Ectodermal cell (in vitro differentiated cells): Measurements from ENCODE around the gene ELMO2.

Experiments
- H3K27ac ChIP-seq: 2 replicates; pipeline ENCODE4 v1.7.0; 2013; ENCODE audit warnings: mild to moderate bottlenecking, low read depth, low read length; ENCODE audit not compliant: insufficient read depth, poor library complexity, severe bottlenecking
- H3K27me3 ChIP-seq: 2 replicates; pipeline ENCODE4 v1.7.0; 2013; ENCODE audit warnings: mild to moderate bottlenecking, low read length; ENCODE audit not compliant: insufficient read depth, control insufficient read depth, poor library complexity, severe bottlenecking
- H3K36me3 ChIP-seq: one replicate; pipeline ENCODE4 v1.7.0; 2013; ENCODE audit warnings: low read length; ENCODE audit not compliant: control insufficient read depth, insufficient read depth
- H3K4me1 ChIP-seq: one replicate; pipeline ENCODE4 v1.7.0; 2013; ENCODE audit warnings: low read length; ENCODE audit not compliant: control insufficient read depth, insufficient read depth
- H3K4me3 ChIP-seq: 2 replicates; pipeline ENCODE4 v1.7.0; 2013; ENCODE audit warnings: low read depth, low read length, control low read depth; ENCODE audit not compliant: insufficient read depth
- H3K9me3 ChIP-seq: 2 replicates; pipeline ENCODE4 v1.7.0; 2013; ENCODE audit warnings: mild to moderate bottlenecking, low read length, moderate library complexity; ENCODE audit not compliant: control insufficient read depth
- WGBS, 2 experiments: methylation state at CpG; one replicate each; pipeline ENCODE4 v1.1.7; 2013; ENCODE audit warnings: missing lambda C conversion rate in 2 of 2; 5-methylcytosine and 5-hydroxymethylcytosine counted together

Gene ELMO2

GRCh38 chr20:46344488-46345162, 61.8 kb downstream of the ELMO2 start:
- Histone ChIP-seq H3K27ac (no peak overlapping the region), H3K27me3 (no peaks in the 10 kb centered on the region), H3K4me1 (peaks cover 48% of the 10 kb centered on the region), H3K9me3 (no peaks in the 10 kb centered on the region), H3K4me3 (no peak overlapping the region), H3K36me3 (no peaks in the 10 kb centered on the region)
- 80% methylated on average over 8 of the region's 8 CpGs for WGBS, 2 experiments

GRCh38 chr20:46343975-46344357, 62.4 kb downstream of the ELMO2 start:
- Histone ChIP-seq H3K27me3 (no peaks in the 10 kb centered on the region), H3K36me3 (no peaks in the 10 kb centered on the region), H3K9me3 (no peaks in the 10 kb centered on the region), H3K4me3 (no peak overlapping the region), H3K27ac (no peak overlapping the region), H3K4me1 (peaks cover 47% of the 10 kb centered on the region)
- 69 to 70% methylated on average over 2 of the region's 2 CpGs for WGBS, 2 experiments

- 37 to 39% methylated on average over 17 of the region's 17 CpGs for WGBS, 2 experiments
- H3K27me3 ChIP-seq = no peaks in the 10 kb centered on the region
- no peak overlapping the region for H3K27ac ChIP-seq
- H3K9me3 ChIP-seq = no peaks in the 10 kb centered on the region
- H3K36me3 ChIP-seq = no peaks in the 10 kb centered on the region
- H3K4me3 ChIP-seq = no peak overlapping the region
- H3K4me1 ChIP-seq = peaks cover 42% of the 10 kb centered on the region
Observed at GRCh38 chr20:46343348-46343974, 63.0 kb downstream of the ELMO2 start.

- Histone ChIP-seq H3K27ac (peak overlapping the region; percentile 57), H3K9me3 (no peaks in the 10 kb centered on the region), H3K4me3 (no peak overlapping the region), H3K27me3 (no peaks in the 10 kb centered on the region), H3K36me3 (no peaks in the 10 kb centered on the region), H3K4me1 (peaks cover 38% of the 10 kb centered on the region)
- WGBS, 2 experiments = 82 to 85% methylated on average over 17 of the region's 17 CpGs
Observed at GRCh38 chr20:46342451-46343347, 63.7 kb downstream of the ELMO2 start.

- H3K4me3 ChIP-seq = no peak overlapping the region
- WGBS, 2 experiments = 55 to 65% methylated on average over 9 of the region's 9 CpGs
- H3K9me3 ChIP-seq = no peaks in the 10 kb centered on the region
- H3K27ac ChIP-seq = peak overlapping the region; percentile 57
- no peaks in the 10 kb centered on the region for H3K36me3 ChIP-seq
- H3K4me1 ChIP-seq = peaks cover 38% of the 10 kb centered on the region
- H3K27me3 ChIP-seq = no peaks in the 10 kb centered on the region
Observed at GRCh38 chr20:46342010-46342378, 64.4 kb downstream of the ELMO2 start.

- H3K4me3 ChIP-seq = no peak overlapping the region
- WGBS, 2 experiments = 58 to 69% methylated on average over 24 of the region's 24 CpGs
- H3K36me3 ChIP-seq = no peaks in the 10 kb centered on the region
- peaks cover 38% of the 10 kb centered on the region for H3K4me1 ChIP-seq
- no peaks in the 10 kb centered on the region for H3K9me3 ChIP-seq
- no peaks in the 10 kb centered on the region for H3K27me3 ChIP-seq
- H3K27ac ChIP-seq = peak overlapping the region; percentile 57
Observed at GRCh38 chr20:46341074-46342009, 65.1 kb downstream of the ELMO2 start.

GRCh38 chr20:46339037-46339436, 67.4 kb downstream of the ELMO2 start:
- H3K4me1 ChIP-seq = peaks cover 43% of the 10 kb centered on the region
- H3K36me3 ChIP-seq = no peaks in the 10 kb centered on the region
- WGBS, 2 experiments = 85 to 91% methylated on average over 7 of the region's 7 CpGs
- H3K27me3 ChIP-seq = peaks cover 4% of the 10 kb centered on the region
- H3K27ac ChIP-seq = no peak overlapping the region
- no peaks in the 10 kb centered on the region for H3K9me3 ChIP-seq
- no peak overlapping the region for H3K4me3 ChIP-seq

- H3K4me3 ChIP-seq = no peak overlapping the region
- peaks cover 4% of the 10 kb centered on the region for H3K27me3 ChIP-seq
- H3K27ac ChIP-seq = no peak overlapping the region
- no peaks in the 10 kb centered on the region for H3K36me3 ChIP-seq
- H3K9me3 ChIP-seq = no peaks in the 10 kb centered on the region
- peaks cover 41% of the 10 kb centered on the region for H3K4me1 ChIP-seq
- WGBS, 2 experiments = 77 to 81% methylated on average over 3 of the region's 3 CpGs
Observed at GRCh38 chr20:46336735-46337134, 69.7 kb downstream of the ELMO2 start.

- peaks cover 28% of the 10 kb centered on the region for H3K4me1 ChIP-seq
Observed at GRCh38 chr20:46334303-46334904, 72.0 kb downstream of the ELMO2 start.

More at GRCh38 chr20:46334303-46334904, 72.0 kb downstream of the ELMO2 start:
- 73 to 76% methylated on average over 9 of the region's 9 CpGs for WGBS, 2 experiments
- no peak overlapping the region for H3K4me3 ChIP-seq
- no peaks in the 10 kb centered on the region for H3K9me3 ChIP-seq
- peaks cover 4% of the 10 kb centered on the region for H3K27me3 ChIP-seq
- H3K36me3 ChIP-seq = no peaks in the 10 kb centered on the region
- H3K27ac ChIP-seq = no peak overlapping the region
